Right ventricle myocardium superior (tissue), 1 donor: ENCODE results near the gene ABCA6. TPM values are rescaled to one million over a fixed set of nuclear protein-coding genes. Genes with fewer than 3 reads are reported as not detected.

Experiments
- ATAC-seq: fragments of 200-7000 bp; cut with Tn5 transposase; one replicate; pipeline ENCODE4 v1.9.1; 2020; ENCODE audit warnings: mild to moderate bottlenecking; ENCODE audit not compliant: poor library complexity
- DNase-seq: peaks from one replicate; pipeline ENCODE4 v3.0.0-alpha.2; 2020
- intact Hi-C: fragments of 100-400 bp; cut with DNase I; formaldehyde crosslinking; loops from one replicate; pipeline ENCODE4 v1.11.2; 2022
- total RNA-seq: library from RNA; stranded (reverse); fragmentation: NEBNext Ultra II Directional; extraction: Animal tissue kit (Norgen Biotek cat#: 25700); gene quantifications from one replicate; pipeline ENCODE4 v1.2.1, GENCODE V29; 2021
- donor health status: DM: no; HTN: yes; CAD: no; lungs with severe emphysema.

The ABCA6 gene
- total RNA-seq, 1 donor from 2014 or later: 29.7 TPM

DNA sequence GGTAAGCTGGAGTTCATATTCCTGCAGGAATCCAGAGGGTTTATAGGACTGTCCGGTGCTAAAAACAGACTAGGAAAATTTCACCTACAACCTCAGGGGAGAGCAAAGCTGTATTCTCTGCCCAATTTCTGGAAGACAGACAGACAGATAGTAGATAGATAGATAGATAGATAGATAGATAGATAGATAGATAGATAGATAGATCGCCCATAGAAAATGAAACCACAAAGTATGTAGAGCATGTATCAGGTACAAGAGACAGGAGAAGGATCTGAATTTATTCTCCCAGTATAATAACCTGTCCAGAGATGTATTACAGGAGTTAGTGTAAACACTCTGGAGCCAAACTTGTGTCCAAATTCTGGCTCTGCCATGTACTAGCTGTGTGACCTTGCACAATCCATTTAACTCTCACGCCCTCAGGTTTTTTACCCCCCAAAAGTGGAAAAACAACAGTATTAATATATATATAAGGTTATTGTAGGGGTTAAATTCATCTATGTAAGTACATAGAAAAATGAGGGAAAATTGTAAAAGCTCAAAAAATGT lies 2.1 kb upstream of the ABCA6 start:
- ATAC-seq (no peak), DNase-seq (no peak)
- intact Hi-C loops: no loop called here

DNA sequence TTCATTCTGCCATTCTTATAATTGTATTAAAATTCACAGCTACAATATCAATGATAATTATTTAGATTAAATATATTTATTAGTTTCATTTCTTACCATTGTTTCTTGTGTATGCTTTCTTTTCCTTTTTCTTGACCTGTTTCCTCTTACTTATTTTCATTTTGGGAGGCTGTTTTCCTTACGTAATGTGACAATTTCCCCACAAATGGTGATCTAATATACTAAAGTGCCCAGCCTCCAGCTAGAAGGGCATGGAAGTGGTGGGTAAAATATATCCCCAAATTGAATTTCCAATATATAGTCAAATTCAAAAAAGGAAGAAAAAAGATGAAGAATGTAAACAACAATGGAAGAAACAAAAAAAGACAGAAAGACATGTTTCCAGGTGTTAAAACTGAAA lies 1.5 kb upstream of the ABCA6 start:
- intact Hi-C loops: no loop called here
- DNase-seq (no peak), ATAC-seq (no peak)

DNA sequence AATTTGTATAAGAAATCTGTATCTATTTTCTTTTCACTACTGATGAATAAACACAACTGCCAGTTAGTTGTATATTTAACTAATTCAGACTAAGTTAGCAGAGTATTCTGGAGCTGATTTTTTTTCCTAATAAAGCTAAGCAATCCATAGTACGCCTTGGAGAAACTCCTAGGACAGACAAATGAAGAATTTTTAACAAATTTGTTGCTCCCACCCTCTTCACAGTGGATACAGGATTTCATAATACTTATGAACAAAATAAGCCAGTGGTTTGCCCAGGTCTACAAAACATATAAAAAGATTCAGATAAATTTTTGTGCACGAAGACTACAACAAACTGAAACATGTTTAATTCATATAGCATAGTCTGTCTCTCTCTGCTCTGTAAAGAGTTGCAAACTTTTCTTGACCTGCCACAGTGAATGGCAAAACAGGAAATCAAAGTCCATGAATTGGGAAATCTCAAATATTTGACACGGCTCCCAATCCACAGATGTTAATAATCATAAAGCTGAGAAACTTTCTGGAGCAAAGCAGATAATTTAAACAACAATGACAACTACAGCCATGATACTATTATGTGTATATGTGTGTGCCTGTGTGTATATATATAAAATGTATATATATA lies 594 bp upstream of the ABCA6 start:
- intact Hi-C loops: no loop called here
- peak; percentile 84 for ATAC-seq
- DNase-seq: no peak

DNA sequence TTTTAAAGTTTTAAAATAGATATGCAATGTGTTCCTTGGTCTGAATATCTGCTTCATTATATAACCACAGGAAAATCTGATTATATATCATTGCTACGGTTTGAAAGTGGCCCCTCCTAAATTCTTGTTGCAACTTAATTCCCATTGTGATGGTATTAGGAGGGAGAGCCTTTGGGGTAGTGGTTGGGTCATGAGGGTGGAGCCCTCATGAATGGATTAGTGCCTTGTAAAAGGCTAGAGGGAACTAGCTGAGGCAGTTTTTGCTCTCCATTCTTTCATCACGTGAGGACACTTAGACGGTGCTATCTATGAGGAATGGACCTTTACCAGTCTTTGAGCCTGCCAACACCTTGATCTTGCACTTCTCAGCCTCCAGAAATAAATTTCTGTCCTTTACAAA lies 7.6 kb downstream of the ABCA6 start:
- ATAC-seq (no peak), DNase-seq (no peak)
- intact Hi-C loops: no loop called here

GRCh38 chr17:69130627-69131296 lies 10.9 kb downstream of the ABCA6 start:
- no peak for DNase-seq
- intact Hi-C loops: no loop called here
- ATAC-seq: no peak

- intact Hi-C loops: no loop called here
- ATAC-seq (no peak), DNase-seq (no peak)
Measured at GRCh38 chr17:69123626-69124025, 18.1 kb downstream of the ABCA6 start.

GRCh38 chr17:69122065-69122464 lies 19.6 kb downstream of the ABCA6 start:
- no peak for DNase-seq
- intact Hi-C loops: no loop called here
- ATAC-seq: no peak

- peak; percentile 68 for ATAC-seq
- DNase-seq: no peak
- intact Hi-C loops: no loop called here
Measured at GRCh38 chr17:69117855-69118784, 23.6 kb downstream of the ABCA6 start.

- intact Hi-C loops: no loop called here
- no peak for ATAC-seq
- DNase-seq: no peak
Measured at GRCh38 chr17:69111794-69112193, 29.9 kb downstream of the ABCA6 start.

GRCh38 chr17:69105907-69106730 lies 35.6 kb downstream of the ABCA6 start:
- intact Hi-C loops: no loop called here
- ATAC-seq (no peak), DNase-seq (no peak)

GRCh38 chr17:69103557-69104233 lies 38.0 kb downstream of the ABCA6 start:
- DNase-seq (no peak), ATAC-seq (no peak)
- intact Hi-C loops: no loop called here

DNA sequence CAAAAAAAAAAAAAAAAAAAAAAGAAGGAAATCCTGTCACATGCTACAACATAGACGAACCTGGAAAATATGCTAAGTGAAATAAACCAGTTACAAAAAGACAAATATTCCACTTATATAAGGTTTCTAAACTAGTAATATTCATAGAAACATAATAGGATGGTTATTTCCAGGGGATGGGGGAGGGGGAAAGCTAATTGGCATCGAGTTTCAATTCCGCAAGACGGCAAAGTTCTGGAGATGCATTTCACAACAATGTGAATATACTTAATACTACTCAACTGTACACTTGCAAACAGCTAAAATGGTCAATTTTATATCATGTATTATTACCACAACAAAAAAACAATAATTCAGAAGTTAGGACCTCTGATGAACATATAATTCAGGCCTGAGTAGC lies 43.1 kb downstream of the ABCA6 start:
- ATAC-seq (no peak), DNase-seq (no peak)
- intact Hi-C loops: no loop called here

- no peak for ATAC-seq
- DNase-seq: no peak
- intact Hi-C loops: no loop called here
Measured at GRCh38 chr17:69096541-69096940, 45.2 kb downstream of the ABCA6 start.

- intact Hi-C loops: no loop called here
- DNase-seq: no peak
Measured at GRCh38 chr17:69093995-69094394, 47.7 kb downstream of the ABCA6 start.

DNA sequence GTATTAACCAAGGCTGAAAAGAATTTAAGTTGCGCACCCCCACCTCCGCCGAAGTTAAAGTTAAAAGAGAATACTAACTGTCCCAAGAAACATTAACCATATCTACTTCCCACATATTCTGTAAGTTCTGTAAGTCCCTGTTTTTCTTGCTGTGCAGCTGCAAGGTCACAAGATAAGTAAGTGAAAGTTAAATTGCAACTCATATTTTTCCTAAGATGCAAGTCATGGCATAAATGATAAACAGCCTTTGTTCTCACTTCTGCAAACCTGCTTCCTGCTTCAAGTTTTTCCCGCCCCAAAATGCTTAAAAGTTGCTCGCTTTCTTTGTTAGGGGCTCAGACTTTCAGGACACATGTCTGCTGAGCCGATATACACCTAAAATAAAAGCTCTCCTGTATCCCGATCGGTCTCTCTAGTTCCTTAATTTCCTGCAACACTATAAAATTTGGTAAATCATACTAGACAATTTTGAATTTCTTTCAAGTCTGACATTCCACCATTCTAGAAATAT lies 48.4 kb downstream of the ABCA6 start:
- intact Hi-C loops: no loop called here
- DNase-seq: no peak
- ATAC-seq: peak; percentile 36

More at GRCh38 chr17:69093995-69094394, 47.7 kb downstream of the ABCA6 start:
- ATAC-seq: no peak

GRCh38 chr17:69090365-69090764 lies 51.3 kb downstream of the ABCA6 start:
- intact Hi-C loops: no loop called here
- ATAC-seq: no peak
- DNase-seq: no peak

DNA sequence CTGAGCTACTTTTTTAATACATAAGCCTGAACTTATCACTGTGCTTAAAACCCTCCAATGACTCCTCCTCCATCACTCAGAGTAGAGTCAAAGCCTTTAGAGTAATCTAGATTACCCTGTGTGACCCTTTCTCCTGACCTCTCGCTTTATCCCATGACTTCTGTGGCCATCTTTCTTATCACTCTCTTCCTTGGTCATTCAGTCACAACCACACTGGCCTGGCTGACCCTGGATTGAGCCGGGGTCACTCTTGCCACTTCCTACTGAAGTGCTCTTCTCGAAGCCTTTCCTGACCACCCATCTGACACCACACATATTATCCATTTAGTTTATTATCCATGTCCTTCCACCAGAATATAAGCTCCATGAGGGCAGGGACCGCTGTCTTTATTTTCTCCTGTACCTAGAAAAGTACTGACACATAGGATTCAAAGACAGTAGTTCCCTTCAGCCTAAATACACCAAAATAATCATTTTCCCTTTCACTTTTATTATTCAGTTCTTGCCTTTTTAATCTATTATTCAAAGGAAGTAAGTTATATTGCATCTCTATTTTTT lies 53.0 kb downstream of the ABCA6 start:
- intact Hi-C loops: no loop called here
- DNase-seq (no peak), ATAC-seq (no peak)

DNA sequence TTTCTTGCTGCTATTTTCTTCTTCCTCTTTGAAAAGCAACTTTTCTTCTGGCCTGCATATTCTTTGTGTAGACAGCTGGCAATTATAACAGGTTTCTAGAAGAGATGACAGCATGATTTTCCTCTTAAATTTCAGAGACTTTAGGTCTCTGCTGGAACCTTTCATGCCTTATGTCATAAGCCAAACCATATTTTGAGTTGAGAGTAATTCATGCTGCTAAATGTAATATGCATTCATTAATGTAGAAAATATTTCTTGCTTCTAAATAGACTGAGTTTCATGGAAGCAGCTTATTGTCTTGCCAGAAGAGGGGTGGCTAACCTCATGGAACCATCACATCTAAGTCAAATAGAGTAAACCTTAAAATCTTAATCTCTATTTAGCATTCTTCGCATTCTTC lies 55.1 kb downstream of the ABCA6 start:
- intact Hi-C loops: no loop called here
- no peak for DNase-seq
- ATAC-seq: no peak
